Lower leg skin (tissue), 4 donors: ENCODE data around the gene SPATA2L. TPM values are rescaled to one million over a fixed set of nuclear protein-coding genes. Genes with fewer than 3 reads are reported as not detected.
"Not testable (repeated sequence)": the region's sequence is repeated elsewhere in the genome, so short reads cannot be mapped to it uniquely, and the experiment has no call there.

ENCODE experiments used
- DNase-seq, 2 donors: peaks; one replicate each; pipeline ENCODE4 v3.0.0-alpha.2; 2019; ENCODE audit warnings: low spot score in 2 of 2
- H3K4me3 ChIP-seq: fragments of 200-600 bp; sonication (generic); 2 replicates; pipeline ENCODE4 v1.5.1; 2017; ENCODE audit warnings: mild to moderate bottlenecking, low read depth; ENCODE audit not compliant: poor library complexity, severe bottlenecking
- CTCF ChIP-seq, 3 donors: fragments of 450-650 bp; IDR thresholded peaks; one replicate each; pipeline ENCODE4 v1.5.1; 2016; ENCODE audit warnings: antibody characterized with exemption in 3 of 3, mild to moderate bottlenecking in 3 of 3, moderate library complexity in 2 of 3
- POLR2A ChIP-seq, 2 donors: fragments of 450-650 bp; IDR thresholded peaks; one replicate each; pipeline ENCODE4 v1.6.1; 2016 to 2017; ENCODE audit warnings: antibody characterized with exemption in 2 of 2, mild to moderate bottlenecking in 1 of 2, moderate library complexity in 1 of 2
- WGBS, 2 donors: methylation state at CpG; one replicate each; pipeline ENCODE4 v1.1.5; 2018; 5-methylcytosine and 5-hydroxymethylcytosine counted together
- intact Hi-C: fragments of 100-400 bp; cut with DNase I; formaldehyde crosslinking; loops from one replicate; pipeline ENCODE4 v1.15.0; 2023; ENCODE audit warnings: low total_unique reads
- total RNA-seq, 4 donors: library from RNA; depleted of rRNA; stranded (reverse); fragments of >200 nt; gene quantifications; one replicate each; pipeline ENCODE4 v1.1.0, GENCODE V29; 2016

The SPATA2L gene
- total RNA-seq, 4 donors from 2014 or later, result 18.3 to 34.6 (median 28.4) TPM

GRCh38 chr16:89670496-89671431 is 30.7 kb downstream of the SPATA2L start:
- intact Hi-C loops, result no loop called here
- 78 to 81% methylated on average over 10 of the region's 10 CpGs for WGBS, 2 donors
- DNase-seq, result no peak
- H3K4me3 ChIP-seq, result no peak overlapping the region
- TF ChIP-seq POLR2A (IDR thresholded peaks at IDR 0.05), result no peak
- no peak for TF ChIP-seq CTCF (IDR thresholded peaks at IDR 0.05)

GRCh38 chr16:89669755-89670154 is 31.8 kb downstream of the SPATA2L start:
- intact Hi-C loops, result no loop called here
- WGBS, 2 donors, result 76 to 87% methylated on average over 10 to 13 of the region's 13 CpGs
- DNase-seq, result no peak
- H3K4me3 ChIP-seq, result no peak overlapping the region
- TF ChIP-seq CTCF (IDR thresholded peaks at IDR 0.05) (no peak), POLR2A (IDR thresholded peaks at IDR 0.05) (no peak)

DNA sequence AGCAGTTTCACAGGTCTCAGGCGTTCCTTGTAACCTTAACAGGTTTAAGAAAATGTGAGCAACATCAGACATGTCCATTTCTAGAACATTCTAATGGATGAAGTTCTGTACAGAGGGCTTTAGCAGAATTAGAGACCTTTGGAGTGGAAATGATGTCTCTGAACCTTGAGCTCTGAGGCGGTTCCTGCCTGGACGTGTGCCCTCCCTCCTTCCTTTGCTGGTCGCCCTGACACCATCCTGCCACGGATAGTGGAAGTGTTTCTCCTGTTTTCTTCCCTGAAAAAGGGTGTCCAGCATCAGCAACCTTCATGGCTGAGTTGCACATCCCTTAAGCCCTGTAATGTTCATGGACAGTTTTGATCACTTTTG is 32.7 kb downstream of the SPATA2L start:
- no peak overlapping the region for H3K4me3 ChIP-seq
- no peak for DNase-seq
- 63 to 74% methylated on average over 5 of the region's 5 CpGs for WGBS, 2 donors
- TF ChIP-seq CTCF (IDR thresholded peaks at IDR 0.05) (no peak), POLR2A (IDR thresholded peaks at IDR 0.05) (no peak)
- intact Hi-C loops, result no loop called here

DNA sequence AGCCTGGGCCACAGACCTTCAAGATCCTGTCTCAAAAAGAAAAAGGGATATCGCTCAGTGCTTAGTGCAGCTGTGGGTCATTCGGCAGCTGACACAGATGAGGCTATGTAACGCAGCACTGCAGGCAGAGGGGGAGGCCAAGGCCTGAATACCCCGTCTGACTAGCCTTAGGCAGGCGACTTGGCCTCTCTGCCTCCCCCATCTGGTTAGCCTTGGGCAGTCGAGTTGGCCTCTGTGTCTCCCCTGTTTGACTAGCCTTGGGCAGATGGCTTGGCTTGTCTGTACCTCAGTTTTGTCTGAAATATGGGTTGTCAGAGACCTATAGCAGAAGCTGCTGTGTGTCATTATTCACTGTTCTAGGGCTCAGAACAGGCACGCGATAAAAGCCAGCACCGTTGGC is 33.9 kb downstream of the SPATA2L start:
- DNase-seq, result no peak
- TF ChIP-seq CTCF (IDR thresholded peaks at IDR 0.05), result no peak
- no peak for TF ChIP-seq POLR2A (IDR thresholded peaks at IDR 0.05)
- H3K4me3 ChIP-seq, result no peak overlapping the region
- WGBS, 2 donors, result 79 to 80% methylated on average over 8 of the region's 9 CpGs
- intact Hi-C loops, result no loop called here

DNA sequence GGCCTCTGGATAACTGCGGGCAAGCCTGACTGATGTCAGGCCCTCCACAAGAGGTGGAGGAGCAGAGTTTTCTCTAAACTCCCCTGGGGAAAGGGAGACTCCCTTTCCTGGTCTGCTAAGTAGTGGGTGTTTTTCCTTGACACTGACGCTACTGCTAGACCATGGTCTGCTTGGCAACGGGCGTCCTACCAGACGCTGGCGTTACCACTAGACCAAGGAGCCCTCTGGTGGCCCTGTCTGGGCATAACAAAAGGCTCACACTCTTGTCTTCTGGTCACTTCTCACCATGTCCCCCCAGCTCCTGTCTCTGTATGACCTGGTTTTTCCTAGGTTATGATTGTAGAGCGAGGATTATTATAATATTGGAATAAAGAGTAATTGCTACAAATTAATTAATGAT is 34.5 kb downstream of the SPATA2L start:
- WGBS, 2 donors, result 66 to 76% methylated on average over 7 of the region's 7 CpGs
- intact Hi-C loops, DNase-seq: not testable (repeated sequence)

GRCh38 chr16:89664238-89664637 is 37.3 kb downstream of the SPATA2L start:
- WGBS, 2 donors, result 64 to 72% methylated on average over 11 of the region's 11 CpGs
- DNase-seq, intact Hi-C loops, H3K4me3 ChIP-seq: not testable (repeated sequence)

More for the DNA sequence above, 34.5 kb downstream of the SPATA2L start:
- not testable (repeated sequence) for H3K4me3 ChIP-seq

DNA sequence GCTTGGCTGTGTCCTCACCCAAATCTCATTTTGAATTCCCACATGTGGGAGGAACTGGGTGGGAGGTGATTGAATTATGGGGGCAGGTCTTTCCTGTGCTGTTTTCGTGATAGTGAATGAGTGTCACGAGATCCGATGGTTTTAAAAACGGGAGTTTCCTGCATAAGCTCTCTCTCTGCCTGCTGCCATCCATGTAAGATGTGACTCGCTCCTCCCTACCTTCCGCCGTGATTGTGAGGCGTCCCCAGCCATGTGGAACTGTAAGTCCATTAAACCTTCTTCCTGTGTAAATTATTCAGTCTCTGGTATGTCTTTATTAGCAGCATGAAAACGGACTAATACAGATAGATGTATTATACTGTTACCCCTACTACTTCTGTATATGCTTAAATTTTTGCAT is 40.3 kb downstream of the SPATA2L start:
- no peak for TF ChIP-seq POLR2A (IDR thresholded peaks at IDR 0.05)
- no peak for TF ChIP-seq CTCF (IDR thresholded peaks at IDR 0.05)
- intact Hi-C loops, result no loop called here
- H3K4me3 ChIP-seq, result no peak overlapping the region
- 93 to 94% methylated on average over 9 of the region's 9 CpGs for WGBS, 2 donors
- no peak for DNase-seq
